ENCODE results near the gene NOXRED1. TPM values are rescaled to one million over a fixed set of nuclear protein-coding genes. Genes with fewer than 3 reads are reported as not detected.
A peak's percentile ranks its signal among the peaks of the same experiment; 100 is the strongest.

Gene NOXRED1
- total RNA-seq, 1 donor from 2014 or later: 0.48 TPM

- DNase-seq (ENCODE audit: low spot score): peak; percentile 88
Measured at GRCh38 chr14:77344377-77344996, 78.8 kb downstream of the NOXRED1 start.

Other genes with a start within 250 kb of the NOXRED1 start
- gene TMEM63C, start 241.7 kb downstream of the NOXRED1 start, total RNA-seq (ENCODE audit: insufficient read depth, low replicate concordance): 3.4 TPM
- not detected for gene NGB, start 152.3 kb downstream of the NOXRED1 start, total RNA-seq (ENCODE audit: insufficient read depth, low replicate concordance)
- 16.1 TPM for gene POMT2, start 102.6 kb downstream of the NOXRED1 start, total RNA-seq (ENCODE audit: insufficient read depth, low replicate concordance)
- 20.5 TPM for gene GSTZ1, start 102.5 kb downstream of the NOXRED1 start, total RNA-seq (ENCODE audit: insufficient read depth, low replicate concordance)
- 7.9 TPM for gene TMED8, start 46.4 kb downstream of the NOXRED1 start, total RNA-seq (ENCODE audit: insufficient read depth, low replicate concordance)
- gene SAMD15, start 46.1 kb downstream of the NOXRED1 start, total RNA-seq (ENCODE audit: insufficient read depth, low replicate concordance): 3.6 TPM
- 28.4 TPM for gene VIPAS39, start 34.1 kb upstream of the NOXRED1 start, total RNA-seq (ENCODE audit: insufficient read depth, low replicate concordance)
- gene AHSA1, start 34.6 kb upstream of the NOXRED1 start, total RNA-seq (ENCODE audit: insufficient read depth, low replicate concordance): 66.9 TPM
- gene ISM2, start 75.3 kb upstream of the NOXRED1 start, total RNA-seq (ENCODE audit: insufficient read depth, low replicate concordance): 10.6 TPM
- gene SPTLC2, start 193.1 kb upstream of the NOXRED1 start, total RNA-seq (ENCODE audit: insufficient read depth, low replicate concordance): 36.1 TPM

Measured in umbilical cord (tissue), 2 donors.